Fibroblast of the aortic adventitia (primary cell): ENCODE data around the gene RFC2. TPM values are rescaled to one million over a fixed set of nuclear protein-coding genes. Genes with fewer than 3 reads are reported as not detected.
"Not testable (repeated sequence)": the region's sequence is repeated elsewhere in the genome, so short reads cannot be mapped to it uniquely, and the experiment has no call there.

Experiments
- DNase-seq: peaks from one replicate; pipeline ENCODE4 v3.0.0-alpha.2; 2010; ENCODE audit warnings: low read depth
- H3K4me3 ChIP-seq: 2 replicates; pipeline ENCODE4 v1.5.1; 2011; ENCODE audit warnings: low read depth, mild to moderate bottlenecking, control low read depth, low read length, moderate library complexity
- total RNA-seq: library from RNA; depleted of rRNA; stranded (reverse); fragments of >200 nt; gene quantifications from 2 replicates; pipeline ENCODE4 v1.2.3, GENCODE V29; 2012; ENCODE audit warnings: low replicate concordance
- TF ChIP-seq, protein P1 (sequence below): IDR thresholded peaks from 2 replicates; pipeline ENCODE4 v1.5.1; 2011; ENCODE audit warnings: mild to moderate bottlenecking, low read length, control low read depth, inconsistent platforms; ENCODE audit not compliant: insufficient read depth

The RFC2 gene
- total RNA-seq, 1 donor = 39.0 TPM

DNA sequence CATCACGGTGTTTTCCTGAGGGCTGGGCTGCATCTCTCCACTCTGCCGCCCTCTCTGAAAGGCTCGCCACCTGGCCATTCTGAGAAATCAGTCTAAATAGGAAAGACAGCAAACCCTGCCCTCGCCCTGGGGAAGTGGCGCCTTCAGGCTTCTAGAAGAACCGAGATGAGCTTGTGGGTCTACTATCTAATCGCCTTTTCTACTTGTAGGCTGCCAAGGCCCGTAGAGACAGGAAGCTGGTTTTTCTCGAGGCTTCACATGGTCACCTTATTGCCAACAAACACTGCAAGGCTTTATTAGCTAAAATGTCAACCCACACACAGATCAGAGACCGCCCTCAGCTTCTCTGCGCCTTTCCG, 23.0 kb downstream of the RFC2 start:
- no peak for DNase-seq
- no peak overlapping the region for H3K4me3 ChIP-seq
- TF ChIP-seq, protein P1, sequence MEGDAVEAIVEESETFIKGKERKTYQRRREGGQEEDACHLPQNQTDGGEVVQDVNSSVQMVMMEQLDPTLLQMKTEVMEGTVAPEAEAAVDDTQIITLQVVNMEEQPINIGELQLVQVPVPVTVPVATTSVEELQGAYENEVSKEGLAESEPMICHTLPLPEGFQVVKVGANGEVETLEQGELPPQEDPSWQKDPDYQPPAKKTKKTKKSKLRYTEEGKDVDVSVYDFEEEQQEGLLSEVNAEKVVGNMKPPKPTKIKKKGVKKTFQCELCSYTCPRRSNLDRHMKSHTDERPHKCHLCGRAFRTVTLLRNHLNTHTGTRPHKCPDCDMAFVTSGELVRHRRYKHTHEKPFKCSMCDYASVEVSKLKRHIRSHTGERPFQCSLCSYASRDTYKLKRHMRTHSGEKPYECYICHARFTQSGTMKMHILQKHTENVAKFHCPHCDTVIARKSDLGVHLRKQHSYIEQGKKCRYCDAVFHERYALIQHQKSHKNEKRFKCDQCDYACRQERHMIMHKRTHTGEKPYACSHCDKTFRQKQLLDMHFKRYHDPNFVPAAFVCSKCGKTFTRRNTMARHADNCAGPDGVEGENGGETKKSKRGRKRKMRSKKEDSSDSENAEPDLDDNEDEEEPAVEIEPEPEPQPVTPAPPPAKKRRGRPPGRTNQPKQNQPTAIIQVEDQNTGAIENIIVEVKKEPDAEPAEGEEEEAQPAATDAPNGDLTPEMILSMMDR = no peak

DNA sequence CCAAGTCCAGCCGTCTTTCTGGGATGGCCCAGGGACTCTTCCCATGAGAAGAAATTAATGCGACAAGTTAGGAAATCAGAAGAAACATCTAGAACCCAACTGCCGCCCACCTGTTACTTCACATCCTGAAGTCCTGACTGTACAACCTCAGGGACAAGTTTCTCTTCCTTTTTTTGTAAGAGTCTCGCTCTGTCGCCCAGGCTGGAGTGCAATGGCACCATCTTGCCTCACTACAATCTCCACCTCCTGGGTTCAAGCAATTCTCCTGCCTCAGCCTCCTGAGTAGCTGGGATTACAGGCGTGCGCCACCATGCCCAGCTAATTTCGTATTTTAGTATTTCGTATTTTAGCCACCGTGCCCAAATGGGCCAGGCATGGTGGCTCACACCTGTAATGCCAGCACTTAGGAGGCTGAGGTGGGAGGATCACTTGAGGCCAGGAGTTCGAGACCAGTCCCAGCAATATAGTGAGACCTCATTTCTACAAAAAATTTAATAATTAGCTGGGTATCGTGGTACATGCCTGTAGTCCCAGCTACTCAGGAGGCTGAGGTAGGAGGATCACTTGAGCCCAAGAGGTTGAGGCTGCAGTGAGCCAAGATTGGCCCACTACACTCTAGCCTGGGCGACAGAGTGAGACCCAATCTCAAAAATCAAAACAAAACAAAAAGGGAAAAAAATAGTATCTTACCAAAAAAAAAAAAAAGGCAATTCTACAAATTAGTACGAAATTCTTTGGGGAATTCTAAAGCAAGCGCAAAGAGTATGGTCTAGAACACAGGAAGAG, 23.6 kb downstream of the RFC2 start:
- no peak for DNase-seq
- no peak overlapping the region for H3K4me3 ChIP-seq
- TF ChIP-seq, protein P1 = no peak

- no peak for DNase-seq
- TF ChIP-seq, protein P1 = no peak
- no peak overlapping the region for H3K4me3 ChIP-seq
Observed at GRCh38 chr7:74228951-74229900, 25.0 kb downstream of the RFC2 start.

DNA sequence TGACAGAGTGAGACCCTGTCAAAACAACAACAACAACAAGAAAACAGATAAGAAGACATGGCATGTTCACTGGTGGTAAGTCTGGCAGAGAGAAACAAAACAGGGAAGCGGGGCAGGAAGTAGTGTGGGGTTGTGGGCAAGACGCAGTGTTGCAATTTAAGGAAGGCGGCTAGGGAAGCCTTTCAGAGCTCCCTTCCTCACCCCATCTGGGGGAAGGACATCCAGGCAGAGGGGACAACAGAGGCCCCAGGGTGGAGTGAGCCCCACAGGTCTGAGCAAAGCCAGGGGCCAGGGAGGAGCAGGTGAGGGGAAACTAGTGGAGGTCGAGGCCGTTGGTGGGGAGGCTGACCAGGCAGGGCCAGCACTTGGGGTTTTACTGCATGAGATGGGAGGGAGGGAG, 27.6 kb downstream of the RFC2 start:
- H3K4me3 ChIP-seq = no peak overlapping the region
- no peak for DNase-seq
- TF ChIP-seq, protein P1 = no peak

GRCh38 chr7:74225400-74225799, 28.8 kb downstream of the RFC2 start:
- TF ChIP-seq, protein P1 = no peak
- DNase-seq = no peak
- H3K4me3 ChIP-seq = no peak overlapping the region

- not testable (repeated sequence) for H3K4me3 ChIP-seq, DNase-seq
Observed at GRCh38 chr7:74224907-74225306, 29.3 kb downstream of the RFC2 start.

- H3K4me3 ChIP-seq = no peak overlapping the region
- TF ChIP-seq, protein P1 = no peak
- no peak for DNase-seq
Observed at GRCh38 chr7:74224511-74224832, 29.7 kb downstream of the RFC2 start.
